ENCODE measurements around the gene MAGI2. TPM values are rescaled to one million over a fixed set of nuclear protein-coding genes. Genes with fewer than 3 reads are reported as not detected.

MAGI2 gene
- total RNA-seq, 1 donor: 18.8 TPM

DNA sequence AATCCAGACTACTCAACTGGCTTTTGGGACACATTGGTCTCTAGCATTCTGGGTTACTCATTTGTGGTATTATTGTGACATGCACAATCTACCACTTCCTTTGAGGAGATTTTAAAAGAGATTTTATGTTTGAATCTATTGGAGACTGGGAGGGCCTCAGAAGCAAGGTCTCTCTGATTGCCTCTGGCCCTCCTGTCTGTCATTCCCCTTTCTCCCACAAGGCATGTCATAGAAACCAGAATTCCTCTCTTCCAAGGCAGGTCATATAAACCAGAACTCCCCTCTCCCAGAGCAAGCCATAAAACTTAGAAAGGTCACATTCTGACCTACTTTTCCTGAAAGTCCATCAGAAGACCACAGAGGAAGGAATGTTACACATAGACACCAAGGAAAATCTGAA is 877.2 kb downstream of the MAGI2 start:
- Histone ChIP-seq H4K20me1 (ENCODE audit: insufficient read depth, low read length) (no peaks in the 10 kb centered on the region), H3K4me1 (ENCODE audit: insufficient read depth, low read length) (peaks cover 3% of the 10 kb centered on the region), H3K27me3 (ENCODE audit: insufficient read depth, low read length) (no peaks in the 10 kb centered on the region), H3K4me3 (ENCODE audit: insufficient read depth, low read length) (no peak overlapping the region), H3K79me2 (ENCODE audit: insufficient read depth, low read length) (no peaks in the 10 kb centered on the region), H3K4me2 (ENCODE audit: insufficient read depth, low read length) (no peak overlapping the region), H3K9me3 (ENCODE audit: low read depth, low read length) (no peaks in the 10 kb centered on the region), H3K27ac (ENCODE audit: low read depth, low read length) (no peak overlapping the region), H3K36me3 (ENCODE audit: insufficient read depth, low read length) (no peaks in the 10 kb centered on the region), H2AFZ (ENCODE audit: low read length) (no peak overlapping the region)
- TF ChIP-seq, protein P1, sequence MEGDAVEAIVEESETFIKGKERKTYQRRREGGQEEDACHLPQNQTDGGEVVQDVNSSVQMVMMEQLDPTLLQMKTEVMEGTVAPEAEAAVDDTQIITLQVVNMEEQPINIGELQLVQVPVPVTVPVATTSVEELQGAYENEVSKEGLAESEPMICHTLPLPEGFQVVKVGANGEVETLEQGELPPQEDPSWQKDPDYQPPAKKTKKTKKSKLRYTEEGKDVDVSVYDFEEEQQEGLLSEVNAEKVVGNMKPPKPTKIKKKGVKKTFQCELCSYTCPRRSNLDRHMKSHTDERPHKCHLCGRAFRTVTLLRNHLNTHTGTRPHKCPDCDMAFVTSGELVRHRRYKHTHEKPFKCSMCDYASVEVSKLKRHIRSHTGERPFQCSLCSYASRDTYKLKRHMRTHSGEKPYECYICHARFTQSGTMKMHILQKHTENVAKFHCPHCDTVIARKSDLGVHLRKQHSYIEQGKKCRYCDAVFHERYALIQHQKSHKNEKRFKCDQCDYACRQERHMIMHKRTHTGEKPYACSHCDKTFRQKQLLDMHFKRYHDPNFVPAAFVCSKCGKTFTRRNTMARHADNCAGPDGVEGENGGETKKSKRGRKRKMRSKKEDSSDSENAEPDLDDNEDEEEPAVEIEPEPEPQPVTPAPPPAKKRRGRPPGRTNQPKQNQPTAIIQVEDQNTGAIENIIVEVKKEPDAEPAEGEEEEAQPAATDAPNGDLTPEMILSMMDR (IDR thresholded peaks at IDR 0.05; ENCODE audit: extremely low read depth, low read depth, low read length): no peak
- DNase-seq (ENCODE audit: insufficient read length, low spot score, missing footprints): no peak

DNA sequence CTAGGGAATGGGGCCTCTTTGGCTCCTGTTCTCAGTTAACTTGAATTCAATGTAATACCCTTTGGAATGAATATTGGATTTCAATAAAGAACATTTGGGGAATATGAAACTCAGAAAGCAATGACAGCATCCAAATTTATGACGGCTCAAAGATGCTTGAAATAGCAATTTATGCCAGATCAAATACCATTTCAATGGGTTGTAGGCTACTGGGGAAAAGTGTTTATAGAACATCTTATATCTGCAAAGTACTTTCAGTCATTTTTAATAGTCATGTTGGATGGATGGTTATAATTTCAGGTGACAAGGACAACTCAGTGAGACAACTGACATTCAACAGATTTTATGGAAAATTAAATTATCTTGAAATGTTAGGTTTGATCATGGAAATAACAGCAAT is 882.2 kb downstream of the MAGI2 start:
- no peak overlapping the region for H3K27ac ChIP-seq (ENCODE audit: low read depth, low read length)
- peaks cover under 1% of the 10 kb centered on the region for H3K4me1 ChIP-seq (ENCODE audit: insufficient read depth, low read length)
- no peak for DNase-seq (ENCODE audit: insufficient read length, low spot score, missing footprints)
- no peaks in the 10 kb centered on the region for H3K36me3 ChIP-seq (ENCODE audit: insufficient read depth, low read length)
- no peak overlapping the region for H2AFZ ChIP-seq (ENCODE audit: low read length)
- H3K79me2 ChIP-seq (ENCODE audit: insufficient read depth, low read length): no peaks in the 10 kb centered on the region
- H3K27me3 ChIP-seq (ENCODE audit: insufficient read depth, low read length): no peaks in the 10 kb centered on the region
- no peak overlapping the region for H3K4me2 ChIP-seq (ENCODE audit: insufficient read depth, low read length)
- H3K4me3 ChIP-seq (ENCODE audit: insufficient read depth, low read length): no peak overlapping the region
- no peaks in the 10 kb centered on the region for H3K9me3 ChIP-seq (ENCODE audit: low read depth, low read length)
- TF ChIP-seq, protein P1 (IDR thresholded peaks at IDR 0.05; ENCODE audit: extremely low read depth, low read depth, low read length): no peak
- no peaks in the 10 kb centered on the region for H4K20me1 ChIP-seq (ENCODE audit: insufficient read depth, low read length)

DNA sequence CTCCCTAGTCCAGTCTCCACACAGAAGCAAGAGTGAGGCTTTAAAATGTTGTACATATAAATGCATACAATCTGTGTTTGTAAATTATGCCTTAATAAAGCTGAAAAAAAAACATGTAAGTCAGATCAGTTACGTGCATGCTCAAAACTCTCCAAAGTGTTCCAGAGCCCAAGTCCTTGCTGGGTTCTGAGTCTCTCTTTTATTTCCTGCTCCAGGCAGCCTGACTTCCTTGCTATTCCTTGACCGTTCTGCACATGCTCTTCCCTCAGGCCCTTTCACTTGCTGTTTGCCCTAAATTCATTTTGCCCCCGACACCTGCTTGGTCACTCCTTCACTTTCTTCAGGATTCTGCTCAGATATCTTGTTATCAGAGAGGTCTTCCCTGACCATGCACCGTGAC is 884.8 kb downstream of the MAGI2 start:
- no peak for DNase-seq (ENCODE audit: insufficient read length, low spot score, missing footprints)

DNA sequence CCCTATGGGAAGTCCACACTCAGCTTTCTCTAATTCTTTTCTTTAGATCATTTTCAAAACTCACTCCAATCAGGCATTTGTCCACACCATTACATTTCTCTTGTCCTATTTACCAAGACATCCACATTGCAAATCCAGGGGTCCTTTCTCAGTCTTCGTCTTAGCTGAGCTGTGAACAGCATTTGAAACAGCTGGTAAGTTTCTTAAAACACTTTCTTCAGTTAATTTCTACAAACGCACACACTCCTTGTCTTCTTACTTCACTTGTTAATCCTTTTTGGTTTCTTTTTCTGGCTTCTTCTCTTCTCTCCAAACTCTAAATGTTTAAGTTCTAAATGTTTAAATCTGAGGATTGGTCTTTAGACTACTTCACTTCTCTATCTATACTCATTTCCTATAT is 885.6 kb downstream of the MAGI2 start:
- Histone ChIP-seq H3K27ac (ENCODE audit: low read depth, low read length) (no peak overlapping the region), H3K4me3 (ENCODE audit: insufficient read depth, low read length) (no peak overlapping the region), H3K79me2 (ENCODE audit: insufficient read depth, low read length) (no peaks in the 10 kb centered on the region), H3K4me2 (ENCODE audit: insufficient read depth, low read length) (no peak overlapping the region), H2AFZ (ENCODE audit: low read length) (no peak overlapping the region), H3K36me3 (ENCODE audit: insufficient read depth, low read length) (no peaks in the 10 kb centered on the region), H4K20me1 (ENCODE audit: insufficient read depth, low read length) (no peaks in the 10 kb centered on the region), H3K9me3 (ENCODE audit: low read depth, low read length) (no peaks in the 10 kb centered on the region), H3K4me1 (ENCODE audit: insufficient read depth, low read length) (no peaks in the 10 kb centered on the region), H3K27me3 (ENCODE audit: insufficient read depth, low read length) (no peaks in the 10 kb centered on the region)
- TF ChIP-seq, protein P1 (IDR thresholded peaks at IDR 0.05; ENCODE audit: extremely low read depth, low read depth, low read length): no peak
- DNase-seq (ENCODE audit: insufficient read length, low spot score, missing footprints): no peak

More for the DNA sequence above, 884.8 kb downstream of the MAGI2 start:
- no peaks in the 10 kb centered on the region for H4K20me1 ChIP-seq (ENCODE audit: insufficient read depth, low read length)
- no peaks in the 10 kb centered on the region for H3K79me2 ChIP-seq (ENCODE audit: insufficient read depth, low read length)
- H3K4me2 ChIP-seq (ENCODE audit: insufficient read depth, low read length): no peak overlapping the region
- H3K36me3 ChIP-seq (ENCODE audit: insufficient read depth, low read length): no peaks in the 10 kb centered on the region
- no peaks in the 10 kb centered on the region for H3K27me3 ChIP-seq (ENCODE audit: insufficient read depth, low read length)
- no peak overlapping the region for H3K27ac ChIP-seq (ENCODE audit: low read depth, low read length)
- no peaks in the 10 kb centered on the region for H3K9me3 ChIP-seq (ENCODE audit: low read depth, low read length)
- no peak overlapping the region for H3K4me3 ChIP-seq (ENCODE audit: insufficient read depth, low read length)
- TF ChIP-seq, protein P1 (IDR thresholded peaks at IDR 0.05; ENCODE audit: extremely low read depth, low read depth, low read length): no peak
- no peak overlapping the region for H2AFZ ChIP-seq (ENCODE audit: low read length)
- no peaks in the 10 kb centered on the region for H3K4me1 ChIP-seq (ENCODE audit: insufficient read depth, low read length)

Data from osteoblast (primary cell).